BLaER1 treated with 17β-estradiol and CSF1 and Interleukin-3, amounts not matched to agents 10 nM and 100 nM (cell line): ENCODE results near the gene FIGN.

Experiments
- H3K27ac ChIP-seq, 11 experiments: shearing (Covaris generic); formaldehyde crosslinking; 2 replicates each; pipeline ENCODE4 v1.8.1; 2022
- H3K27me3 ChIP-seq, 11 experiments: shearing (Covaris generic); formaldehyde crosslinking; 2 replicates each; pipeline ENCODE4 v1.8.1; 2022
- H3K36me3 ChIP-seq, 11 experiments: shearing (Covaris generic); formaldehyde crosslinking; 2 replicates each; pipeline ENCODE4 v1.8.1; 2022
- H3K4me1 ChIP-seq, 10 experiments: shearing (Covaris generic); formaldehyde crosslinking; 2 replicates each; pipeline ENCODE4 v1.8.1; 2022
- H3K4me2 ChIP-seq, 11 experiments: shearing (Covaris generic); formaldehyde crosslinking; 2 replicates each; pipeline ENCODE4 v1.8.1; 2022
- H3K4me3 ChIP-seq, 10 experiments: shearing (Covaris generic); formaldehyde crosslinking; 2 replicates each; pipeline ENCODE4 v1.8.1; 2022
- H3K9ac ChIP-seq, 11 experiments: shearing (Covaris generic); formaldehyde crosslinking; 2 replicates each; pipeline ENCODE4 v1.8.1; 2022
- H3K9me3 ChIP-seq, 11 experiments: shearing (Covaris generic); formaldehyde crosslinking; replicated peaks in 1 of 11; 2 replicates each; pipeline ENCODE4 v1.8.1; 2022
- H4K20me1 ChIP-seq, 11 experiments: shearing (Covaris generic); formaldehyde crosslinking; 2 replicates each; pipeline ENCODE4 v1.8.1; 2022
- Cebpa-rat ChIP-seq, 11 experiments: shearing (Covaris generic); IDR thresholded peaks; 2 replicates each; pipeline ENCODE4 v1.8.1; 2022

The FIGN gene

DNA sequence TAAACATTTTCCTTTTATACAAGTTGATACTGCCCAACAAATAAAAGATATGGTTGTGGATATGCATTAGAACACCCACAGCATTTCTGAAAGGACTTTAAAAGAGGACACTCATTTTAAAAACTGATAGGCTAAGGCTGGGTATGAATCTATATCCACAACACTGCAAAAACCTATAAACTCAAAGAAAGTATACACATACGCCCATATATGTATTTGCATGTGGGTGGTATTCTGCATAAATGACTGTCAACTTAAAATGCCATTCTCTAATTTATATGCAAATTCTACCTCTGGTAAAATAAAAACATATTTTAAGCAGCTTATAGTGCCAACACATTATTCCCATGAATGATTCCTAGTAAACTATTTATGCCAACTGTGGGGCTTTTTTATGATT lies 20.1 kb downstream of the FIGN start:
- H3K4me1 ChIP-seq: no peaks in the 10 kb centered on the region
- no peak overlapping the region for H3K27ac ChIP-seq
- H3K36me3 ChIP-seq: no peaks in the 10 kb centered on the region
- H3K9ac ChIP-seq: no peak overlapping the region
- no peaks in the 10 kb centered on the region for H3K27me3 ChIP-seq
- no peak for TF ChIP-seq Cebpa-rat (IDR thresholded peaks at IDR 0.05)
- H3K4me2 ChIP-seq: no peak overlapping the region
- no peaks in the 10 kb centered on the region for H4K20me1 ChIP-seq
- H3K9me3 ChIP-seq: no peaks in the 10 kb centered on the region
- no peak overlapping the region for H3K4me3 ChIP-seq

DNA sequence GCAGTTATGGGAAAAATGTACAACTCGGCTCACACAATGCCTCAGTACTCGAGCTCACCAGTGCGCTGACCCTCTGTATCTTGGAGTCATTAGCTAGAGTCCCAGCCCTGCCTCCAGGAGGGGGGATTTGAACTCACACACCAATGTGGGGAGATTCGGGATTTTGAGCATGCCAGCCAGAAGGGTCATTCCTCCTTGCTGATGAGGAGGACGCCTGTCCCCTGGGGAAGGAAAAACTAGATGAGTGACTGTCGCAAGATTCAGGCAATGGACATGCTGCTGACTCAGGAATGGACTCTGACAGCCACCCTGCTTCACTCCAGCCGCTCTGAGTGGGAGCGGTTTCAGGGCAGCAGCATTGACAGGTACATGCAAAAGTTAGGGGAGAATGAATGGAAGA lies 20.6 kb downstream of the FIGN start:
- Histone ChIP-seq H3K9ac (no peak overlapping the region), H3K4me2 (no peak overlapping the region), H3K27me3 (no peaks in the 10 kb centered on the region), H3K4me3 (no peak overlapping the region), H3K9me3 (no peaks in the 10 kb centered on the region), H4K20me1 (no peaks in the 10 kb centered on the region), H3K36me3 (no peaks in the 10 kb centered on the region), H3K4me1 (no peaks in the 10 kb centered on the region), H3K27ac (no peak overlapping the region)
- TF ChIP-seq Cebpa-rat (IDR thresholded peaks at IDR 0.05): no peak

DNA sequence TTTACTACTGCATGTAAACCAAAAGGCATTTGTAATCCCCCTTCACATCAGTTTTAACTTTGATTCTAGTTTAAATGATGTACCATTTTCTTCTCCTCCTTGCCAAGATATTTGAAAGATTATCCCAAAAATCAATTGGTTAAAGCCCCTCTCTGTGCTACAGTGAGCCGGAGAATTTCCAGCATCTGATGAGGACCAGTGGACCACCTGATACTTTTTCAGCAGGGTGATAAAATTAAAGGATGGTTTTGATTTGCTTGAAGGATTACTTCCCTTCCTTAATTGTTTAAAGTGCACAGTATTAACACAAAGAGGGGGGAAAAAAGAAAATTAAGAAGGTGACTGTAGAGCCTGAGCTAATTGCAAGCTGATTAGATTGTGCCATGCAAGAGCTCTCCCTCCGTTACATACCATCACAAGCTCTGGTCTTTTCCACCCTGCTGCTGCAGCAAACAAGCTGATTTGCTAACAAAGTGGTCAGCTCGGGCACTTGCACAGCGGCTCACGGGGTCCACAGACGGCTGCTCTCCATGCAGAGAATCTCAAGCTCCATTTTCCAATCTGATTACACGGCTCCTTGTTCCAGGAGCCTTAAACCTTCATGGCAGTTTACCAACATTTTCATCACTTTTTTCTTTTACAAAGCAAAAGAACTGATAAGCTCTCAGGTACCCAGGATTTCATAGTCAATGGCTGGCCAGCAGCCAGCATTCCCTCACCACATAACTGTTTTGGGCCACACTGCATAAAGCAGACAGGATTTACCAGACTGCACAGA lies 22.1 kb downstream of the FIGN start:
- Histone ChIP-seq H3K9ac (no peak overlapping the region), H3K36me3 (no peaks in the 10 kb centered on the region), H3K4me2 (no peak overlapping the region), H3K4me1 (no peaks in the 10 kb centered on the region), H4K20me1 (no peaks in the 10 kb centered on the region), H3K27ac (no peak overlapping the region), H3K27me3 (no peaks in the 10 kb centered on the region), H3K4me3 (no peak overlapping the region), H3K9me3 (no peaks in the 10 kb centered on the region)
- TF ChIP-seq Cebpa-rat (IDR thresholded peaks at IDR 0.05): no peak

DNA sequence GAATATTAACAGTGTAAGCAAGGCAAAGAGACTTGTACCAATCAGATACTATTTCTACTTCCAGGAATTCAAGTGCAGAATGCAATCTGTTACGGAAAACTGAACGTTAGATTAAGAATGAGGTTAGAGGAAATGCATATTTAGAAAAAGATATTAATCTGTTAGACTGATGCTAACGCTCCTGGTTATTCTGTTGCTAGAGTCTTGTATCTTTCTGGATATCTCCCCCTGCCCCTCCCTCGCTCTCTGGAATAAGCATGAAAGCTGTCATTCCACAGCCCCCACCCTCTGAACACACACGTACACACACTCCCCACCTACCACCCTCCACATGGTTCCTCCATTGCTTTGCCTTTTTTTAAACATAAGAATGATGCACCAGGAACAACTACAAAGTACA lies 24.1 kb downstream of the FIGN start:
- TF ChIP-seq Cebpa-rat (IDR thresholded peaks at IDR 0.05): no peak
- no peaks in the 10 kb centered on the region for H3K9me3 ChIP-seq
- no peaks in the 10 kb centered on the region for H3K4me1 ChIP-seq
- no peaks in the 10 kb centered on the region for H4K20me1 ChIP-seq
- no peak overlapping the region for H3K9ac ChIP-seq
- no peak overlapping the region for H3K4me3 ChIP-seq
- H3K27me3 ChIP-seq: no peaks in the 10 kb centered on the region
- H3K27ac ChIP-seq: no peak overlapping the region
- H3K4me2 ChIP-seq: no peak overlapping the region
- H3K36me3 ChIP-seq: no peaks in the 10 kb centered on the region

DNA sequence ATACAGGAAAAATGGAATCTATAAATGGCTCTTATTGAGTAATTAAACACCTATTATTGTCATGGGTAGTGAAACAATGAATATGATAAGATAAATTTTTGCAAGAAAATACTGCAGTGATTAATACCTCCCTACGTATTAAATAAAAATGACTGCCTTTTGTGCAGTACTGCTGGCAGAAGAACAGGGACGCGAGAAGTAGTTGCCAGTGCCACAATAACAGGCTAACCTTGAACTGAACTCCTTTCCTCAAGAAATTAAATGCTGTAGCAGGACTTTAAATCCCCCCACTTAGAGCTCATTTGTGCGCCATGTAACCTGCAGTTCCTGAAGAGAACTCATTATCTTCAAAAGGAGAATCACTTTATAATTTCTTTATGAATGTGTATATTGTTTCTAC lies 24.6 kb downstream of the FIGN start:
- no peak overlapping the region for H3K4me2 ChIP-seq
- no peaks in the 10 kb centered on the region for H3K27me3 ChIP-seq
- no peaks in the 10 kb centered on the region for H3K9me3 ChIP-seq
- H3K4me3 ChIP-seq: no peak overlapping the region
- H3K4me1 ChIP-seq: no peaks in the 10 kb centered on the region
- TF ChIP-seq Cebpa-rat (IDR thresholded peaks at IDR 0.05): no peak
- no peak overlapping the region for H3K9ac ChIP-seq
- no peaks in the 10 kb centered on the region for H4K20me1 ChIP-seq
- H3K27ac ChIP-seq: no peak overlapping the region
- no peaks in the 10 kb centered on the region for H3K36me3 ChIP-seq

DNA sequence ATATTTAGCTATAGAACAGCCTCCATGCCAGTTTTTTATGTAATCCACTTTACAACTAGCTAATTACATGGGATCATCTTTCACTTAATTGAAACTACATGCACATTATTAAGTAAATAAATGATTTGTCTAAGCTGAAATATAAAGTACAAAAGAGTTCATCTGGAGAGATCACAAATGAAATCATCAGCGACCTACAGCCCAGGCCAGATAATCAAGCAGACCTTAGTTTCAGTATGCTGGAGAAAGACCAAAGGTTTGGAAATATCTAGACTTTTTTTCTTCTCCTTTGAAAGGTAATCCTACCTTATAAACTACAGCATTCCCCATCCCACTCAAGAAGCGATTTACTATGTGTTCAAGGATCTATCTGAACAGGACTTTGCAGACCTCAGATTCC lies 26.5 kb downstream of the FIGN start:
- no peak overlapping the region for H3K27ac ChIP-seq
- H3K4me2 ChIP-seq: no peak overlapping the region
- TF ChIP-seq Cebpa-rat (IDR thresholded peaks at IDR 0.05): no peak
- H4K20me1 ChIP-seq: no peaks in the 10 kb centered on the region
- H3K9me3 ChIP-seq: no peaks in the 10 kb centered on the region
- H3K4me1 ChIP-seq: no peaks in the 10 kb centered on the region
- no peaks in the 10 kb centered on the region for H3K27me3 ChIP-seq
- H3K9ac ChIP-seq: no peak overlapping the region
- no peaks in the 10 kb centered on the region for H3K36me3 ChIP-seq
- H3K4me3 ChIP-seq: no peak overlapping the region

DNA sequence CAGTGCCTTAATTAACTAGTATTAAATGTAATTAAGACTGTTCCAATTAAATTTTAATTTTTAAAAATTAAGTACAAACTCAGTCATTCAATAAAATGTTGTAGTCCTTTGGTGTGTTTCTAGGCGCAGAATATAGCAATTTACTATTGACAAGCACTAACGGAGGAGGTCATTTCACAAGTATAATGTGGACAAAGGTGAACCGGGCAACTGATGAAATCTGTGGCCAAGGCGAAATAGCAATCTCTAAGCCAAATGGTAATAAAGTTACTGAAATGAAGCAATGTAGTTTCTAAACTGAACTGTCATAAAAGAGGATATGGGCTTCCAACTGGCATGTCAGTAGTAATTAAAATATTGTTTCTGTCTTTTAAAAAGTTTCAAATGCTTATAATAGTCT lies 27.5 kb downstream of the FIGN start:
- TF ChIP-seq Cebpa-rat (IDR thresholded peaks at IDR 0.05): no peak
- no peaks in the 10 kb centered on the region for H3K9me3 ChIP-seq
- H3K36me3 ChIP-seq: no peaks in the 10 kb centered on the region
- H3K27ac ChIP-seq: no peak overlapping the region
- H3K4me1 ChIP-seq: no peaks in the 10 kb centered on the region
- no peak overlapping the region for H3K4me3 ChIP-seq
- no peak overlapping the region for H3K4me2 ChIP-seq
- no peaks in the 10 kb centered on the region for H4K20me1 ChIP-seq
- H3K27me3 ChIP-seq: no peaks in the 10 kb centered on the region
- no peak overlapping the region for H3K9ac ChIP-seq

DNA sequence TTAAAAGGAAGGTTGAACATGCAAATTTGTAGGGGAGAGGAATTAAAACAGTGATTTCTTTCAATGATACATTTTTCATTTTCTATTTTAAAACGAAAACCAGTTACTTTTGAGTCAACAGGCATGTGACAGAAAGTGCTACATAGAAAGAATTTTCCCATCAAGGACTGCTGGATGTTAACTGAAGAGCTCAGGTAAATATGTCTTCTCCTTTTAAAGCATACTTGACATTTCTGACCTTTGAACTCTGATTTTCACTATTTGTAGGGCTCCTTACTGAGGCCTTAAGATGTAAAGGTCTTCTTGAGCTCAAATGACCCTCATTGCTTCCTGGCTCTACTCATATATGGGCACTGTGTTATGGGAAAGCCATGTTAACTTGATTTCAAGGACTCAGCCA lies 32.4 kb downstream of the FIGN start:
- no peak overlapping the region for H3K27ac ChIP-seq
- H3K4me1 ChIP-seq: peaks cover 0 to 9% (median 0%) of the 10 kb centered on the region in 10 experiments; a peak in 2 of 20 replicates
- no peak overlapping the region for H3K4me2 ChIP-seq
- H4K20me1 ChIP-seq: no peaks in the 10 kb centered on the region
- H3K4me3 ChIP-seq: no peak overlapping the region
- TF ChIP-seq Cebpa-rat (IDR thresholded peaks at IDR 0.05): no peak
- no peak overlapping the region for H3K9ac ChIP-seq
- no peaks in the 10 kb centered on the region for H3K9me3 ChIP-seq
- H3K27me3 ChIP-seq: no peaks in the 10 kb centered on the region
- H3K36me3 ChIP-seq: no peaks in the 10 kb centered on the region

DNA sequence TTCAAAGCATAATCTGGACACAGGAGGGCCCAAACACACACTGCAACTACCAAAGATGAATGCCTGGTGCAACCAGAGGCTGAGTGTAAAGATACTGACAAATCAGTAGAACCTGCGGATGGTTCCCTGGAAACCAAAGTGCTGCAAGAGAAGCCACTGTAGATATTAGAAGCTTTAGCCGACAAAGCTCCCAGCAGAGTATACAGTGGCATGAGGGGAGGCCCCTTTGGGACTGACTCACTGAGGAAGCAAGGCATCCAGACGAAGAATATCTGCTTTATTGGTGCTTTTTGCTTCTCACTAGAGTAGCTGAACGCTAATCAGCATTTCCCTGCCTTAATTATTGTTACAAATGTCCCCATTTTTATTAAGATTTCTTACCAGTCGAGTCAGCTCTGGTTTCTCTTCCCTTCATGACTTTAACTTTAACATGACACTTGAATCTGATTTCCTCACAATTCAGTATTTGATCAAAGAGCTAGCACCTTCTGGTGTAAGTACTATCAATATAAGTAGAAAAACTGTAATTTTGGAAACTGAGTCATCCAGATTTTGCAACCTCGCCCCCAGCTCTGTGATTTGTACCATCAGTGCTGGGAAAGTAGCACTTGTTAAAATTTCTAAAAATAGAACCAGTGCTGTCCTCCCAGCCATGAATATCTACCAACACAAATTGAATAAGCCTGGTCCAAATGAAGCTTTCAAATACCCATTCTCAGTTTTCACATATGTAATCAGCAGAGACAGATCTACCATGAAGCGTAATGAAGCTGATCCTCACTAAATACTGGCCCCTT lies 34.2 kb downstream of the FIGN start:
- Histone ChIP-seq H3K4me1 (peaks cover 0 to 9% (median 0%) of the 10 kb centered on the region in 10 experiments; a peak in 2 of 20 replicates), H3K27me3 (no peaks in the 10 kb centered on the region), H3K4me3 (no peak overlapping the region), H3K9ac (no peak overlapping the region), H3K27ac (no peak overlapping the region), H3K9me3 (no peaks in the 10 kb centered on the region), H4K20me1 (no peaks in the 10 kb centered on the region), H3K36me3 (no peaks in the 10 kb centered on the region), H3K4me2 (peak overlapping the region in 2 of 11 experiments; percentile 27; a peak in 2 of 22 replicates)
- no peak for TF ChIP-seq Cebpa-rat (IDR thresholded peaks at IDR 0.05)

DNA sequence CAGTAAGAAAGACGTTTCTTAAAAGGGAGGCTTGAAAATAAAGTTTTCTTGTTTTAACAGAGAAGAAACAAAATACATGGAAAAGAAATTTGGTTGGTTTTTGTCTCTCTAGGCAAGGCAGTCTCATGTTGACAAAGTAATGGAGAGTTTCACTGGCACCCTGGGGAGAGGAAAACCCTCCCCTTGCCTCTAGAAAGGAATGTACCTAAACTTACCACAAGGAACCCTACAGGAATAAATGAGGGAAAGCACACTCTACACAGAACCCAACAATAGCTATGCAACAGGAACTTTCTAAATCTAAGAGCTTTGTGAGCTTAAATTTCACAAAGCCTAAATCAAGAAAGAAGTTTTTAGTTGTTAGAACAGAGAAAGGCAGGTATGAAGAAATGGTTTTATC lies 37.0 kb downstream of the FIGN start:
- H3K27ac ChIP-seq: no peak overlapping the region
- H3K9me3 ChIP-seq: no peaks in the 10 kb centered on the region
- H3K9ac ChIP-seq: no peak overlapping the region
- no peaks in the 10 kb centered on the region for H3K36me3 ChIP-seq
- H3K27me3 ChIP-seq: no peaks in the 10 kb centered on the region
- no peaks in the 10 kb centered on the region for H4K20me1 ChIP-seq
- H3K4me3 ChIP-seq: no peak overlapping the region
- no peak overlapping the region for H3K4me2 ChIP-seq
- no peak for TF ChIP-seq Cebpa-rat (IDR thresholded peaks at IDR 0.05)
- H3K4me1 ChIP-seq: peaks cover 0 to 9% (median 0%) of the 10 kb centered on the region in 10 experiments; a peak in 2 of 20 replicates
